ENCODE results near the gene STS. TPM values are rescaled to one million over a fixed set of nuclear protein-coding genes. Genes with fewer than 3 reads are reported as not detected.

The STS gene
- total RNA-seq, 1 experiment from 2014 or later, result 0.54 TPM

DNA sequence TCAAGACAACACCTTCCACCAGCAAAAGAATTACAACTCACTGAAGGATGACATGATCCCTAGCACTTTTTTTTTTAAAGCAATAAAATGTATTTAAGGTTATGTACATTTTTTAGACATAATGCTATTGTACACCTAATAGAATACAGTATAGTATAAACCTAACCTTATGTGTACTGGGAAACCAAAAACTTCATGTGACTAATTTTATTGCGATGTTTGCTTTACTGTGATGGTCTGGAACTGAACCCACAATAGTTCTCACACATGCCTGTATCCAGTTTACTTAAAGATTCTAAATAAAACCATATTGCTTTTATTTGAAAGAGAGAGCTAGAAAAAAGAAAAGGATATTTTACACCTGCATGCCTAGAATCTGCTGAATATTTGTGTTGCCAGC is 4.4 kb upstream of the STS start:
- ChIA-PET RAD21 (ENCODE audit: low non-redundant PET in 1 of 2, low total read pairs in 2 of 2, uncharacterized antibody in 2 of 2, unreplicated experiment in 2 of 2) (no interaction called here), CTCF (no interaction called here), POLR2A (no interaction called here)
- ATAC-seq (no peak), DNase-seq (ENCODE audit: low read depth, low spot score) (no peak)
- H3K9me2 ChIP-seq (ENCODE audit: insufficient read depth), result no peaks in the 10 kb centered on the region
- peaks cover 60% of the 10 kb centered on the region for H3K79me2 ChIP-seq (ENCODE audit: insufficient read depth, low read length)
- no peak overlapping the region for H2AFZ ChIP-seq (ENCODE audit: low read depth, low read length, poor library complexity, severe bottlenecking)
- no peaks in the 10 kb centered on the region for H4K20me1 ChIP-seq (ENCODE audit: insufficient read depth)
- no peak for TF ChIP-seq SP1 (IDR thresholded peaks at IDR 0.05; ENCODE audit: low read depth)
- TF ChIP-seq JUND (IDR thresholded peaks at IDR 0.05), result no peak
- no peak for TF ChIP-seq ATF3 (IDR thresholded peaks at IDR 0.05)
- no peak for TF ChIP-seq ZBTB33 (IDR thresholded peaks at IDR 0.05; ENCODE audit: extremely low read depth, insufficient replicate concordance, low read length)
- TF ChIP-seq TCF7L2 (IDR thresholded peaks at IDR 0.05; ENCODE audit: borderline replicate concordance, extremely low read depth, insufficient read depth, insufficient read length), result no peak
- TF ChIP-seq EZH2 (IDR thresholded peaks at IDR 0.05), result no peak
- TF ChIP-seq ELF1 (IDR thresholded peaks at IDR 0.05; ENCODE audit: borderline replicate concordance, low read depth), result no peak
- no peak for TF ChIP-seq ZNF274 (IDR thresholded peaks at IDR 0.05; ENCODE audit: low read depth, low read length)
- no peak for TF ChIP-seq CBX3 (IDR thresholded peaks at IDR 0.05; ENCODE audit: low read depth)
- no peak for TF ChIP-seq SRF (IDR thresholded peaks at IDR 0.05; ENCODE audit: low read depth)
- TF ChIP-seq, protein P1, sequence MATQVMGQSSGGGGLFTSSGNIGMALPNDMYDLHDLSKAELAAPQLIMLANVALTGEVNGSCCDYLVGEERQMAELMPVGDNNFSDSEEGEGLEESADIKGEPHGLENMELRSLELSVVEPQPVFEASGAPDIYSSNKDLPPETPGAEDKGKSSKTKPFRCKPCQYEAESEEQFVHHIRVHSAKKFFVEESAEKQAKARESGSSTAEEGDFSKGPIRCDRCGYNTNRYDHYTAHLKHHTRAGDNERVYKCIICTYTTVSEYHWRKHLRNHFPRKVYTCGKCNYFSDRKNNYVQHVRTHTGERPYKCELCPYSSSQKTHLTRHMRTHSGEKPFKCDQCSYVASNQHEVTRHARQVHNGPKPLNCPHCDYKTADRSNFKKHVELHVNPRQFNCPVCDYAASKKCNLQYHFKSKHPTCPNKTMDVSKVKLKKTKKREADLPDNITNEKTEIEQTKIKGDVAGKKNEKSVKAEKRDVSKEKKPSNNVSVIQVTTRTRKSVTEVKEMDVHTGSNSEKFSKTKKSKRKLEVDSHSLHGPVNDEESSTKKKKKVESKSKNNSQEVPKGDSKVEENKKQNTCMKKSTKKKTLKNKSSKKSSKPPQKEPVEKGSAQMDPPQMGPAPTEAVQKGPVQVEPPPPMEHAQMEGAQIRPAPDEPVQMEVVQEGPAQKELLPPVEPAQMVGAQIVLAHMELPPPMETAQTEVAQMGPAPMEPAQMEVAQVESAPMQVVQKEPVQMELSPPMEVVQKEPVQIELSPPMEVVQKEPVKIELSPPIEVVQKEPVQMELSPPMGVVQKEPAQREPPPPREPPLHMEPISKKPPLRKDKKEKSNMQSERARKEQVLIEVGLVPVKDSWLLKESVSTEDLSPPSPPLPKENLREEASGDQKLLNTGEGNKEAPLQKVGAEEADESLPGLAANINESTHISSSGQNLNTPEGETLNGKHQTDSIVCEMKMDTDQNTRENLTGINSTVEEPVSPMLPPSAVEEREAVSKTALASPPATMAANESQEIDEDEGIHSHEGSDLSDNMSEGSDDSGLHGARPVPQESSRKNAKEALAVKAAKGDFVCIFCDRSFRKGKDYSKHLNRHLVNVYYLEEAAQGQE (IDR thresholded peaks at IDR 0.05; ENCODE audit: low read depth), result no peak
- no peak for TF ChIP-seq CEBPB (IDR thresholded peaks at IDR 0.05; ENCODE audit: low read depth)
- no peak for TF ChIP-seq EZH2phosphoT487 (IDR thresholded peaks at IDR 0.05; ENCODE audit: borderline replicate concordance)
- TF ChIP-seq SIN3A (IDR thresholded peaks at IDR 0.05; ENCODE audit: low read depth), result no peak
- TF ChIP-seq, protein P2, sequence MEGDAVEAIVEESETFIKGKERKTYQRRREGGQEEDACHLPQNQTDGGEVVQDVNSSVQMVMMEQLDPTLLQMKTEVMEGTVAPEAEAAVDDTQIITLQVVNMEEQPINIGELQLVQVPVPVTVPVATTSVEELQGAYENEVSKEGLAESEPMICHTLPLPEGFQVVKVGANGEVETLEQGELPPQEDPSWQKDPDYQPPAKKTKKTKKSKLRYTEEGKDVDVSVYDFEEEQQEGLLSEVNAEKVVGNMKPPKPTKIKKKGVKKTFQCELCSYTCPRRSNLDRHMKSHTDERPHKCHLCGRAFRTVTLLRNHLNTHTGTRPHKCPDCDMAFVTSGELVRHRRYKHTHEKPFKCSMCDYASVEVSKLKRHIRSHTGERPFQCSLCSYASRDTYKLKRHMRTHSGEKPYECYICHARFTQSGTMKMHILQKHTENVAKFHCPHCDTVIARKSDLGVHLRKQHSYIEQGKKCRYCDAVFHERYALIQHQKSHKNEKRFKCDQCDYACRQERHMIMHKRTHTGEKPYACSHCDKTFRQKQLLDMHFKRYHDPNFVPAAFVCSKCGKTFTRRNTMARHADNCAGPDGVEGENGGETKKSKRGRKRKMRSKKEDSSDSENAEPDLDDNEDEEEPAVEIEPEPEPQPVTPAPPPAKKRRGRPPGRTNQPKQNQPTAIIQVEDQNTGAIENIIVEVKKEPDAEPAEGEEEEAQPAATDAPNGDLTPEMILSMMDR (IDR thresholded peaks at IDR 0.05 in 2 of 3, conservative IDR thresholded peaks at IDR 0.05 in 1 of 3; ENCODE audit: borderline replicate concordance in 1 of 3, insufficient read depth in 1 of 3, low read depth in 2 of 3, low read length in 2 of 3), result no peak
- no peak for TF ChIP-seq FOSL1 (IDR thresholded peaks at IDR 0.05; ENCODE audit: low read depth)
- BruUV-seq (replicated peaks), result no TSS peak
- no peaks in the 10 kb centered on the region for H3K36me3 ChIP-seq (ENCODE audit: control insufficient read depth in 1 of 2, insufficient read depth in 2 of 2, low read length in 2 of 2)
- no peak overlapping the region for H3K4me3 ChIP-seq (replicated peaks in 1 of 2; ENCODE audit: low read depth in 1 of 2, low read length in 2 of 2)
- no peaks in the 10 kb centered on the region for H3K27me3 ChIP-seq (ENCODE audit: insufficient read depth, low read length)
- intact Hi-C loops (cut with micrococcal nuclease), result no loop called here
- H3K9me3 ChIP-seq (ENCODE audit: control insufficient read depth in 1 of 2, insufficient read depth in 1 of 2, low read depth in 1 of 2, low read length in 2 of 2), result no peaks in the 10 kb centered on the region
- no peak overlapping the region for H3K9ac ChIP-seq (ENCODE audit: low read length)
- H3K4me2 ChIP-seq (ENCODE audit: low read length), result no peak overlapping the region
- H3K27ac ChIP-seq (ENCODE audit: low read depth, low read length), result no peak overlapping the region
- H3K4me1 ChIP-seq (ENCODE audit: control insufficient read depth in 1 of 2, insufficient read depth in 2 of 2, low read length in 2 of 2), result peaks cover 0 to 3% of the 10 kb centered on the region in 2 experiments; a peak in 2 of 4 replicates
